PC-3 (cell line): ENCODE results near the gene PRMT1. TPM values are rescaled to one million over a fixed set of nuclear protein-coding genes. Genes with fewer than 3 reads are reported as not detected.
A peak's percentile ranks its signal among the peaks of the same experiment; 100 is the strongest.

Experiments used
- ATAC-seq: fragments of 200-7000 bp; cut with Tn5 transposase; 2 replicates; pipeline ENCODE4 v1.9.1; 2020; ENCODE audit warnings: mild to moderate bottlenecking, moderate library complexity
- BruUV-seq: library from RNA; stranded (reverse); fragments of 400-500 nt; replicated peaks from 2 replicates; lab custom pipeline; 2021; lab: Mats Ljungman, UMichigan
- CTCF ChIA-PET: fragments of 300-600 bp; sonication (Branson Sonifier 250); formaldehyde crosslinking; loops from one replicate; lab custom pipeline; 2022; ENCODE audit warnings: antibody characterized with exemption; lab: Charles Lee
- POLR2A ChIA-PET: fragments of 300-600 bp; sonication (Branson Sonifier 250); formaldehyde crosslinking; loops from one replicate; lab custom pipeline; 2022; ENCODE audit warnings: antibody characterized with exemption; ENCODE audit not compliant: unreplicated experiment; lab: Charles Lee
- DNase-seq: peaks from one replicate; pipeline ENCODE4 v3.0.0-alpha.2; 2015
- H2AFZ ChIP-seq: fragments of 300-600 bp; sonication (generic); 2 replicates; pipeline ENCODE4 v1.6.0; 2016; ENCODE audit warnings: antibody characterized with exemption, low read length
- H3F3A ChIP-seq: fragments of 300-600 bp; sonication (generic); one replicate; pipeline ENCODE4 v1.6.0; 2017; ENCODE audit warnings: antibody characterized with exemption, low read length, control low read depth, mild to moderate bottlenecking; ENCODE audit not compliant: unreplicated experiment
- H3K27ac ChIP-seq: fragments of 300-600 bp; sonication (generic); 2 replicates; pipeline ENCODE4 v1.5.1; 2016; ENCODE audit warnings: mild to moderate bottlenecking, low read length
- H3K27me3 ChIP-seq: fragments of 300-600 bp; sonication (generic); 2 replicates; pipeline ENCODE4 v1.6.1; 2016; ENCODE audit warnings: low read length, mixed read lengths
- H3K36me3 ChIP-seq: fragments of 300-600 bp; sonication (generic); 2 replicates; pipeline ENCODE4 v1.6.1; 2016; ENCODE audit warnings: low read depth, mixed run types, low read length, mixed read lengths
- H3K4me1 ChIP-seq: fragments of 300-600 bp; sonication (generic); 2 replicates; pipeline ENCODE4 v1.5.1; 2016; ENCODE audit warnings: low read length; ENCODE audit not compliant: insufficient read depth
- H3K4me2 ChIP-seq: fragments of 300-600 bp; sonication (generic); 2 replicates; pipeline ENCODE4 v1.6.0; 2016; ENCODE audit warnings: low read length
- H3K4me3 ChIP-seq: fragments of 300-600 bp; sonication (generic); 2 replicates; pipeline ENCODE4 v1.5.1; 2016; ENCODE audit warnings: mild to moderate bottlenecking, low read length, mixed read lengths
- H3K79me2 ChIP-seq: fragments of 300-600 bp; sonication (generic); 2 replicates; pipeline ENCODE4 v1.6.1; 2017; ENCODE audit warnings: low read length, mixed read lengths
- H3K9ac ChIP-seq: fragments of 300-600 bp; sonication (generic); 2 replicates; pipeline ENCODE4 v1.6.0; 2016; ENCODE audit warnings: mild to moderate bottlenecking, low read length
- H3K9me2 ChIP-seq: fragments of 300-600 bp; sonication (generic); replicated peaks from 2 replicates; pipeline ENCODE4 v1.6.1; 2016; ENCODE audit warnings: mixed run types, low read length, mixed read lengths
- H3K9me3 ChIP-seq: fragments of 300-600 bp; sonication (generic); 2 replicates; pipeline ENCODE4 v1.6.1; 2016; ENCODE audit warnings: low read length, mixed read lengths
- H4K20me1 ChIP-seq: fragments of 300-600 bp; sonication (generic); 2 replicates; pipeline ENCODE4 v1.6.1; 2016; ENCODE audit warnings: low read length, mixed read lengths
- EZH2 ChIP-seq: fragments of 300-600 bp; sonication (generic); IDR thresholded peaks from one replicate; pipeline ENCODE4 v1.6.1; 2017; ENCODE audit warnings: antibody characterized with exemption, mild to moderate bottlenecking, low read length; ENCODE audit not compliant: unreplicated experiment
- EZH2phosphoT487 ChIP-seq: fragments of 300-600 bp; sonication (generic); IDR thresholded peaks from 2 replicates; pipeline ENCODE4 v1.6.1; 2018; ENCODE audit warnings: mild to moderate bottlenecking, antibody characterized with exemption, low read length, borderline replicate concordance
- intact Hi-C: fragments of 100-400 bp; cut with micrococcal nuclease; formaldehyde crosslinking; loops from 2 replicates; pipeline ENCODE4 v1.9.0; 2023
- total RNA-seq: library from RNA; depleted of rRNA; stranded (reverse); fragments of >200 nt; gene quantifications from 2 replicates; pipeline ENCODE4 v1.2.3, GENCODE V29; 2014
- TF ChIP-seq, protein P1 (sequence below): fragments of 300-600 bp; sonication (generic); conservative IDR thresholded peaks from 2 replicates; pipeline ENCODE4 v1.5.1; 2017; ENCODE audit warnings: antibody characterized with exemption, low read depth, mild to moderate bottlenecking, low read length

PRMT1 gene
- total RNA-seq, 1 experiment from 2014 or later = 625 TPM

DNA sequence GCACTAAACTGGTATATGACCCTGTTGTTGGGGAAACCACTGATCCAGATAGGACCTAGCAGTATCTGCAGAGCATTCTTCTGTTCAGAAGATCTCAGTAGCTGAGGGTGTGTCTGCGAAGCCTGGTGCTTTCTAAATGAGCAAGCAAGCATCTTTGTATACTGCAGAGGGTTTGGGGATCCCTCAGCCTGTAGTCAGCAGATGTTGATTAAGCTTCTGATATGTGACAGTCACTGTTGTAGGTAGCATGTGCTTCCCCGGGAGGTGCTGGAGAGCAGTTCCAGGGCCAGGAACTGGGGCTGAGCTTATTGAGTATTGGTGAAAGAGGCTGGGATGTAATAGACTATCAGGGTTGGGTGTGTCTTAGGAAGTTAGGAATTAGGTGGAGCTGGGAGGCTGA lies 33.6 kb upstream of the PRMT1 start:
- Histone ChIP-seq H3K9me2 (no peaks in the 10 kb centered on the region), H4K20me1 (no peaks in the 10 kb centered on the region), H3K4me1 (peaks cover 42% of the 10 kb centered on the region), H3K79me2 (peaks cover 70% of the 10 kb centered on the region), H2AFZ (no peak overlapping the region), H3K9ac (peak overlapping the region; percentile 100; the same call in 1 of the 2 replicates), H3K9me3 (no peaks in the 10 kb centered on the region), H3K36me3 (peaks cover 11% of the 10 kb centered on the region; the same call in 1 of the 2 replicates), H3F3A (peaks cover 3% of the 10 kb centered on the region), H3K4me3 (peak overlapping the region; percentile 98), H3K27me3 (no peaks in the 10 kb centered on the region), H3K27ac (no peak overlapping the region), H3K4me2 (peak overlapping the region; percentile 96)
- intact Hi-C loops = no loop called here
- no TSS peak for BruUV-seq
- DNase-seq (no peak), ATAC-seq (no peak)
- CTCF ChIA-PET = no interaction called here
- TF ChIP-seq, protein P1, sequence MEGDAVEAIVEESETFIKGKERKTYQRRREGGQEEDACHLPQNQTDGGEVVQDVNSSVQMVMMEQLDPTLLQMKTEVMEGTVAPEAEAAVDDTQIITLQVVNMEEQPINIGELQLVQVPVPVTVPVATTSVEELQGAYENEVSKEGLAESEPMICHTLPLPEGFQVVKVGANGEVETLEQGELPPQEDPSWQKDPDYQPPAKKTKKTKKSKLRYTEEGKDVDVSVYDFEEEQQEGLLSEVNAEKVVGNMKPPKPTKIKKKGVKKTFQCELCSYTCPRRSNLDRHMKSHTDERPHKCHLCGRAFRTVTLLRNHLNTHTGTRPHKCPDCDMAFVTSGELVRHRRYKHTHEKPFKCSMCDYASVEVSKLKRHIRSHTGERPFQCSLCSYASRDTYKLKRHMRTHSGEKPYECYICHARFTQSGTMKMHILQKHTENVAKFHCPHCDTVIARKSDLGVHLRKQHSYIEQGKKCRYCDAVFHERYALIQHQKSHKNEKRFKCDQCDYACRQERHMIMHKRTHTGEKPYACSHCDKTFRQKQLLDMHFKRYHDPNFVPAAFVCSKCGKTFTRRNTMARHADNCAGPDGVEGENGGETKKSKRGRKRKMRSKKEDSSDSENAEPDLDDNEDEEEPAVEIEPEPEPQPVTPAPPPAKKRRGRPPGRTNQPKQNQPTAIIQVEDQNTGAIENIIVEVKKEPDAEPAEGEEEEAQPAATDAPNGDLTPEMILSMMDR = no peak
- no peak for TF ChIP-seq EZH2
- TF ChIP-seq EZH2phosphoT487 = no peak
- POLR2A ChIA-PET = no interaction called here

DNA sequence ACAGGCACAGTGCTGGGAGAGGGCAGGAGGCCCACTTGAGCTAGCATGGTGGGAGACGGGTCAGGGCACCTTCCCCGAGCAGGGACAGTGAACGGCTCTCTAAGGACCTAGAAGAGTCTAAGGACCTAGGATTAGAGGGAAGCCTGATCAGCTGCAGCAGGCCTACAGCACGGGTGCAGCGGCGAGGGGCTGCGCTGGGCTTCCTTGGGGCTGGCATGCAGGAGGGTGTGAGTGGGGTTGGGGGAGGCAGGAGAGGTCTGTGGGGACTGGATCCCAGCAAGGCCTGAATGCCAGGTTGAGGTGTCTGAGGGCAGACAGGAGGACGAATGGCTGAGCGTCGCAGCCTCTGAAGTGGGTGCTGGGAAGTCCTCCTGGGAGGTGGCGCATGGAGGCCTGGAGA lies 31.5 kb upstream of the PRMT1 start:
- intact Hi-C loops = no loop called here
- ChIA-PET POLR2A (no interaction called here), CTCF (no interaction called here)

GRCh38 chr19:49645995-49646394 lies 31.1 kb upstream of the PRMT1 start:
- Histone ChIP-seq H4K20me1 (no peaks in the 10 kb centered on the region), H3K4me3 (no peak overlapping the region), H3K27ac (no peak overlapping the region), H3K9me3 (no peaks in the 10 kb centered on the region), H3K4me2 (no peak overlapping the region), H3K4me1 (peaks cover 25% of the 10 kb centered on the region), H3K9ac (no peak overlapping the region), H3K27me3 (no peaks in the 10 kb centered on the region), H3F3A (peaks cover 2% of the 10 kb centered on the region), H3K79me2 (peaks cover 83% of the 10 kb centered on the region), H3K9me2 (no peaks in the 10 kb centered on the region), H3K36me3 (peaks cover 21% of the 10 kb centered on the region; the same call in 1 of the 2 replicates), H2AFZ (no peak overlapping the region)
- DNase-seq (no peak), ATAC-seq (no peak)
- no TSS peak for BruUV-seq
- TF ChIP-seq EZH2 (no peak), EZH2phosphoT487 (no peak)
- TF ChIP-seq, protein P1 = no peak
- CTCF ChIA-PET = no interaction called here
- POLR2A ChIA-PET = no interaction called here
- intact Hi-C loops = no loop called here

More for the DNA sequence above, 31.5 kb upstream of the PRMT1 start:
- H4K20me1 ChIP-seq = no peaks in the 10 kb centered on the region
- no peak overlapping the region for H3K4me3 ChIP-seq
- H3K9ac ChIP-seq = no peak overlapping the region
- ATAC-seq (no peak), DNase-seq (no peak)
- TF ChIP-seq, protein P1 = no peak
- TF ChIP-seq EZH2 = no peak
- no peak for TF ChIP-seq EZH2phosphoT487
- H3K9me3 ChIP-seq = no peaks in the 10 kb centered on the region
- peaks cover 84% of the 10 kb centered on the region for H3K79me2 ChIP-seq
- peaks cover 20% of the 10 kb centered on the region; the same call in 1 of the 2 replicates for H3K36me3 ChIP-seq
- no peak overlapping the region for H3K27ac ChIP-seq
- no peak overlapping the region for H2AFZ ChIP-seq
- peaks cover 3% of the 10 kb centered on the region for H3F3A ChIP-seq
- no TSS peak for BruUV-seq
- H3K4me1 ChIP-seq = peaks cover 29% of the 10 kb centered on the region
- no peaks in the 10 kb centered on the region for H3K9me2 ChIP-seq
- H3K27me3 ChIP-seq = no peaks in the 10 kb centered on the region
- H3K4me2 ChIP-seq = no peak overlapping the region
